ENCODE measurements around the gene PCDH19. TPM values are rescaled to one million over a fixed set of nuclear protein-coding genes. Genes with fewer than 3 reads are reported as not detected.

Gene PCDH19
- total and polyA plus RNA-seq, 7 experiments from 2014 or later = 0.05 TPM; not detected in 4

- ATAC-seq = no peak
- Histone ChIP-seq H3K36me3 (ENCODE audit: control insufficient read depth in 2 of 3, insufficient read depth in 3 of 3, low read length in 3 of 3) (no peaks in the 10 kb centered on the region), H3K4me3 (ENCODE audit: low read length) (no peak overlapping the region), H3K4me1 (ENCODE audit: control insufficient read depth in 2 of 2, insufficient read depth in 2 of 2, low read length in 2 of 2) (no peaks in the 10 kb centered on the region), H3K9me3 (ENCODE audit: control insufficient read depth in 2 of 3, low read length in 3 of 3) (no peaks in the 10 kb centered on the region), H3K27me3 (ENCODE audit: control insufficient read depth in 2 of 2, insufficient read depth in 2 of 2, low read length in 2 of 2) (peaks cover 0 to 4% of the 10 kb centered on the region in 2 donors), H3K27ac (ENCODE audit: low read depth, low read length) (no peak overlapping the region)
- H3K4me1 Mint-ChIP-seq = peaks cover 0 to 4% (median 2%) of the 10 kb centered on the region in 7 donors
- peaks cover 14 to 43% (median 31%) of the 10 kb centered on the region in 5 donors for H3K27me3 Mint-ChIP-seq
- ChIA-PET CTCF (no interaction called here), POLR2A (no interaction called here)
- intact Hi-C loops (cut with micrococcal nuclease) = no loop called here
- peaks cover 0 to 6% (median 0%) of the 10 kb centered on the region in 11 donors for H3K9me3 Mint-ChIP-seq
- no peak overlapping the region for H3K4me3 Mint-ChIP-seq
- H3K36me3 Mint-ChIP-seq = no peaks in the 10 kb centered on the region
- no peak for DNase-seq
- no peak overlapping the region for H3K27ac Mint-ChIP-seq
Observed at GRCh38 chrX:100404851-100405250, 5.2 kb downstream of the PCDH19 start.

GRCh38 chrX:100395781-100396180, 14.3 kb downstream of the PCDH19 start:
- no peak for ATAC-seq
- no peak overlapping the region for H3K4me3 Mint-ChIP-seq
- POLR2A ChIA-PET = no interaction called here

GRCh38 chrX:100381619-100382018, 28.5 kb downstream of the PCDH19 start:
- Histone ChIP-seq H3K4me3 (ENCODE audit: low read length) (no peak overlapping the region), H3K27ac (ENCODE audit: low read depth, low read length) (no peak overlapping the region), H3K36me3 (ENCODE audit: control insufficient read depth in 2 of 3, insufficient read depth in 3 of 3, low read length in 3 of 3) (no peaks in the 10 kb centered on the region), H3K27me3 (ENCODE audit: control insufficient read depth in 2 of 2, insufficient read depth in 2 of 2, low read length in 2 of 2) (no peaks in the 10 kb centered on the region), H3K9me3 (ENCODE audit: control insufficient read depth in 2 of 3, low read length in 3 of 3) (no peaks in the 10 kb centered on the region), H3K4me1 (ENCODE audit: control insufficient read depth in 2 of 2, insufficient read depth in 2 of 2, low read length in 2 of 2) (no peaks in the 10 kb centered on the region)
- Mint-ChIP-seq H3K9me3 (no peaks in the 10 kb centered on the region), H3K4me3 (no peak overlapping the region), H3K27ac (no peak overlapping the region), H3K36me3 (no peaks in the 10 kb centered on the region), H3K27me3 (peaks cover 0 to 3% (median 0%) of the 10 kb centered on the region in 5 donors), H3K4me1 (peaks cover 0 to 8% (median 0%) of the 10 kb centered on the region in 7 donors)
- ChIA-PET CTCF (no interaction called here), POLR2A (no interaction called here)
- ATAC-seq (no peak), DNase-seq (no peak)
- intact Hi-C loops (cut with micrococcal nuclease) = no loop called here

More at GRCh38 chrX:100395781-100396180, 14.3 kb downstream of the PCDH19 start:
- intact Hi-C loops (cut with micrococcal nuclease) = no loop called here
- Mint-ChIP-seq H3K36me3 (no peaks in the 10 kb centered on the region), H3K27ac (no peak overlapping the region), H3K9me3 (peaks cover 0 to 1% (median 0%) of the 10 kb centered on the region in 11 donors), H3K27me3 (peaks cover 0 to 12% (median 4%) of the 10 kb centered on the region in 5 donors), H3K4me1 (no peaks in the 10 kb centered on the region)
- Histone ChIP-seq H3K36me3 (ENCODE audit: control insufficient read depth in 2 of 3, insufficient read depth in 3 of 3, low read length in 3 of 3) (no peaks in the 10 kb centered on the region), H3K9me3 (ENCODE audit: control insufficient read depth in 2 of 3, low read length in 3 of 3) (no peaks in the 10 kb centered on the region), H3K27ac (ENCODE audit: low read depth, low read length) (no peak overlapping the region), H3K4me1 (ENCODE audit: control insufficient read depth in 2 of 2, insufficient read depth in 2 of 2, low read length in 2 of 2) (no peaks in the 10 kb centered on the region), H3K27me3 (ENCODE audit: control insufficient read depth in 2 of 2, insufficient read depth in 2 of 2, low read length in 2 of 2) (no peaks in the 10 kb centered on the region), H3K4me3 (ENCODE audit: low read length) (no peak overlapping the region)
- CTCF ChIA-PET = no interaction called here
- DNase-seq = no peak

GRCh38 chrX:100379388-100379986, 30.6 kb downstream of the PCDH19 start:
- CTCF ChIA-PET = no interaction called here
- DNase-seq = peak in 1 of 9 donors; percentile 3

GRCh38 chrX:100377826-100378225, 32.2 kb downstream of the PCDH19 start:
- no peak overlapping the region for H3K4me3 Mint-ChIP-seq
- intact Hi-C loops (cut with micrococcal nuclease) = no loop called here
- H3K27me3 ChIP-seq (ENCODE audit: control insufficient read depth in 2 of 2, insufficient read depth in 2 of 2, low read length in 2 of 2) = no peaks in the 10 kb centered on the region
- DNase-seq (no peak), ATAC-seq (no peak)
- no peaks in the 10 kb centered on the region for H3K27me3 Mint-ChIP-seq
- no peaks in the 10 kb centered on the region for H3K4me1 ChIP-seq (ENCODE audit: control insufficient read depth in 2 of 2, insufficient read depth in 2 of 2, low read length in 2 of 2)
- H3K36me3 ChIP-seq (ENCODE audit: control insufficient read depth in 2 of 3, insufficient read depth in 3 of 3, low read length in 3 of 3) = no peaks in the 10 kb centered on the region
- H3K9me3 Mint-ChIP-seq = no peaks in the 10 kb centered on the region
- H3K4me3 ChIP-seq (ENCODE audit: low read length) = no peak overlapping the region
- H3K27ac ChIP-seq (ENCODE audit: low read depth, low read length) = no peak overlapping the region
- ChIA-PET CTCF (no interaction called here), POLR2A (no interaction called here)
- no peaks in the 10 kb centered on the region for H3K36me3 Mint-ChIP-seq
- H3K4me1 Mint-ChIP-seq = peaks cover 0 to 8% (median 0%) of the 10 kb centered on the region in 7 donors
- no peak overlapping the region for H3K27ac Mint-ChIP-seq
- no peaks in the 10 kb centered on the region for H3K9me3 ChIP-seq (ENCODE audit: control insufficient read depth in 2 of 3, low read length in 3 of 3)

More at GRCh38 chrX:100379388-100379986, 30.6 kb downstream of the PCDH19 start:
- H3K36me3 ChIP-seq (ENCODE audit: control insufficient read depth in 2 of 3, insufficient read depth in 3 of 3, low read length in 3 of 3) = no peaks in the 10 kb centered on the region
- no peaks in the 10 kb centered on the region for H3K9me3 Mint-ChIP-seq
- H3K4me1 Mint-ChIP-seq = peaks cover 0 to 8% (median 0%) of the 10 kb centered on the region in 7 donors
- peaks cover 0 to 3% (median 0%) of the 10 kb centered on the region in 5 donors for H3K27me3 Mint-ChIP-seq
- POLR2A ChIA-PET = no interaction called here
- no peak overlapping the region for H3K27ac Mint-ChIP-seq
- intact Hi-C loops (cut with micrococcal nuclease) = no loop called here
- no peak overlapping the region for H3K4me3 ChIP-seq (ENCODE audit: low read length)
- H3K4me3 Mint-ChIP-seq = peak overlapping the region in 3 of 10 donors; percentile 14 to 38 (median 20)
- no peak overlapping the region for H3K27ac ChIP-seq (ENCODE audit: low read depth, low read length)
- H3K9me3 ChIP-seq (ENCODE audit: control insufficient read depth in 2 of 3, low read length in 3 of 3) = no peaks in the 10 kb centered on the region
- H3K4me1 ChIP-seq (ENCODE audit: control insufficient read depth in 2 of 2, insufficient read depth in 2 of 2, low read length in 2 of 2) = no peaks in the 10 kb centered on the region
- no peaks in the 10 kb centered on the region for H3K27me3 ChIP-seq (ENCODE audit: control insufficient read depth in 2 of 2, insufficient read depth in 2 of 2, low read length in 2 of 2)
- no peaks in the 10 kb centered on the region for H3K36me3 Mint-ChIP-seq
- ATAC-seq = no peak

DNA sequence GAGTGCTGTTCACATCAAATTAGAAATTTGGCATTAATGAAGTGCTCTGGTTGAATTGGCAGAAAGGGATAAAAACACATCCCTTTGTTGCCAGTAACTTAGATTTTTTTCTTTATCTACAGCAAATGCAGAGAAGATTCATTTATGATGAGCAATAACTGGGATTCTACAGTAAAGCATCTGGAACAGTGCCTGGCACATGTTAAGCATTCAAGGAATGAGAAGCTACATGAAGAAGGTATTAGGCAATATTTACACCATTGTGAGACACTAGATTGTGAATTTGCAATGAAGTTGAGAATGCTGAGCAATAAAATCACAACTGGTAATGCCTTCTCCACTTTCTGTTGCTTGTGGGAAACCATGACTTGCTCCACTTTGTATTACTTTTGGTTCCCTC, 33.5 kb downstream of the PCDH19 start:
- H3K4me3 ChIP-seq (ENCODE audit: low read length) = no peak overlapping the region
- H3K27me3 ChIP-seq (ENCODE audit: control insufficient read depth in 2 of 2, insufficient read depth in 2 of 2, low read length in 2 of 2) = no peaks in the 10 kb centered on the region
- intact Hi-C loops (cut with micrococcal nuclease) = no loop called here
- H3K27ac ChIP-seq (ENCODE audit: low read depth, low read length) = no peak overlapping the region
- DNase-seq (no peak), ATAC-seq (no peak)
- Mint-ChIP-seq H3K9me3 (no peaks in the 10 kb centered on the region), H3K36me3 (no peaks in the 10 kb centered on the region), H3K27me3 (no peaks in the 10 kb centered on the region), H3K4me1 (peaks cover 0 to 8% (median 0%) of the 10 kb centered on the region in 7 donors), H3K27ac (no peak overlapping the region), H3K4me3 (no peak overlapping the region)
- no peaks in the 10 kb centered on the region for H3K4me1 ChIP-seq (ENCODE audit: control insufficient read depth in 2 of 2, insufficient read depth in 2 of 2, low read length in 2 of 2)
- no peaks in the 10 kb centered on the region for H3K9me3 ChIP-seq (ENCODE audit: control insufficient read depth in 2 of 3, low read length in 3 of 3)
- H3K36me3 ChIP-seq (ENCODE audit: control insufficient read depth in 2 of 3, insufficient read depth in 3 of 3, low read length in 3 of 3) = no peaks in the 10 kb centered on the region
- POLR2A ChIA-PET = no interaction called here
- CTCF ChIA-PET = no interaction called here

DNA sequence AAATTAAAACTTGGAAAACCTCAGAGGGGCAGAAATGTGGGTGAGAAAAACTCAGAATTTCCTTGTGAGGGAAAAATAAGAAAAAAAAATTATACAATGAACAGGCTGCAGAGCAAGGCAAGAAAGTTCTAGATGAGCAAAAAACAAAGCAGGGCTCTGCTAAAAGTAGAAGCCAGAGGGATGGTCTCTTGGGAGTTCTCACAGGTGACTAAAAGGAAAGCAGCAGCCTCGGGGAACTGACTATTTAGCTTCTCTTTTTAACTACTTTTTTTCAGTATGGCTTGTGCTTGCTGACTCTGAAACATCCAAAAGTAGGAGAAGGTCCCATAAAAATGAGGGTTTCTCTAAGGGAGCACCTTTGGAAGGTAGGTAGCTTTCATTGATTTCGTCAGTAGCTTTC, 36.4 kb downstream of the PCDH19 start:
- H3K36me3 Mint-ChIP-seq = no peaks in the 10 kb centered on the region
- H3K27me3 ChIP-seq (ENCODE audit: control insufficient read depth in 2 of 2, insufficient read depth in 2 of 2, low read length in 2 of 2) = no peaks in the 10 kb centered on the region
- ChIA-PET CTCF (no interaction called here), POLR2A (no interaction called here)
- no peaks in the 10 kb centered on the region for H3K9me3 ChIP-seq (ENCODE audit: control insufficient read depth in 2 of 3, low read length in 3 of 3)
- H3K27me3 Mint-ChIP-seq = no peaks in the 10 kb centered on the region
- intact Hi-C loops (cut with micrococcal nuclease) = no loop called here
- ATAC-seq (no peak), DNase-seq (no peak)
- H3K4me1 Mint-ChIP-seq = no peaks in the 10 kb centered on the region
- no peaks in the 10 kb centered on the region for H3K36me3 ChIP-seq (ENCODE audit: control insufficient read depth in 2 of 3, insufficient read depth in 3 of 3, low read length in 3 of 3)
- no peak overlapping the region for H3K27ac Mint-ChIP-seq
- H3K4me1 ChIP-seq (ENCODE audit: control insufficient read depth in 2 of 2, insufficient read depth in 2 of 2, low read length in 2 of 2) = no peaks in the 10 kb centered on the region
- H3K4me3 Mint-ChIP-seq = no peak overlapping the region
- no peaks in the 10 kb centered on the region for H3K9me3 Mint-ChIP-seq
- H3K4me3 ChIP-seq (ENCODE audit: low read length) = no peak overlapping the region
- H3K27ac ChIP-seq (ENCODE audit: low read depth, low read length) = no peak overlapping the region

Data from naive thymus-derived CD4-positive, alpha-beta T cell (primary cell).